ENCODE results near the gene GRIN2B.

The GRIN2B gene

GRCh38 chr12:13970803-13971202 is 10.6 kb downstream of the GRIN2B start:
- H3K9me3 Mint-ChIP-seq, result no peaks in the 10 kb centered on the region
- H3K27me3 Mint-ChIP-seq, result peaks cover 20% of the 10 kb centered on the region
- no peak overlapping the region for H3K4me3 Mint-ChIP-seq
- H3K27ac Mint-ChIP-seq, result no peak overlapping the region
- no peaks in the 10 kb centered on the region for H3K4me1 Mint-ChIP-seq
- DNase-seq, result no peak
- no peak for ATAC-seq

- H3K9me3 Mint-ChIP-seq, result no peaks in the 10 kb centered on the region
- DNase-seq, result no peak
- H3K4me3 Mint-ChIP-seq, result no peak overlapping the region
- H3K4me1 Mint-ChIP-seq, result no peaks in the 10 kb centered on the region
- H3K27me3 Mint-ChIP-seq, result peaks cover 4% of the 10 kb centered on the region
- no peak overlapping the region for H3K27ac Mint-ChIP-seq
- ATAC-seq, result no peak
These were observed 13.1 kb downstream of the GRIN2B start for GRCh38 chr12:13968281-13968680.

DNA sequence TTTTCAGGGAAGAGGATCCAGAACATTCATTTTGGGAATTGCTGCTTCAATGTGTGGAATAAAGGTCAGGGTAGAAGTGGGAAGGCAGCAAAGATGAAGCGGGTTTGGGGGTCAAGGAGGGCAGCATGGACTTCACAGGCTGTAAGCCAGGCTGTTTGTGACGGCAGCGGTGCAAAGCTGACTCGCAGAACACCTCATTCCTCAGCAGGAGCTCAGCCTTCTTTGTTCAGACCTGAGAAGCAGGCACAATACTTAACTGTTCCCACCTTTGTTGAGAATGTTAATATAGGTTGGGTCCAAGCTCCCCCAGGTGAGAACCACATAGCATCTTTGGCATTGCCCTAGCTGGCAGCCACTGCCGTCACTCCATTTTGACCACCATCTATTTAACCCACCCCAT is 16.7 kb downstream of the GRIN2B start:
- H3K27me3 Mint-ChIP-seq, result peaks cover 9% of the 10 kb centered on the region
- ATAC-seq, result no peak

DNA sequence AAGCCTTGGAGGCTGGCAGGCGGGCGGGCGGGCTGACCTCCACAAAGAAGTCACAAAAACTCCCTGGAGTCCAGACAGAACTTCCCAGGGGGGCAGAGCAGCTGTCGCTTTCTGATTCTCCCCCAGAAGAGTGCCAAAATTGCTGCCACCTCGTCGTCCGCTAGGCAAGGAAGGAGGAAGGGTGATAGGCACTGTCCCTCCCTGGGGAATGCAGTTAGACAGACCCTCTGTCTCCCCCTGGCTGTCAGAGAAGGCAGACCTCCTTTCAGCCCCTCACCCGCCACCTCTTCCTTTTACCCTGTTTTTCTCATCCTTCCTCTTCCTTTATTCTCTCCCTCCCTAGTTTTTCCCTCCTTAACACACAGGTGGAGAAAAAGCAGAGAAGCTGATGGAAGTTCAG is 18.7 kb downstream of the GRIN2B start:
- H3K27me3 Mint-ChIP-seq, result peaks cover 19% of the 10 kb centered on the region

More for the DNA sequence above, 16.7 kb downstream of the GRIN2B start:
- Mint-ChIP-seq H3K4me1 (no peaks in the 10 kb centered on the region), H3K4me3 (no peak overlapping the region), H3K27ac (no peak overlapping the region), H3K9me3 (no peaks in the 10 kb centered on the region)
- no peak for DNase-seq

GRCh38 chr12:13961971-13962370 is 19.4 kb downstream of the GRIN2B start:
- no peaks in the 10 kb centered on the region for H3K4me1 Mint-ChIP-seq
- H3K27ac Mint-ChIP-seq, result no peak overlapping the region
- peaks cover 19% of the 10 kb centered on the region for H3K27me3 Mint-ChIP-seq
- no peak overlapping the region for H3K4me3 Mint-ChIP-seq
- H3K9me3 Mint-ChIP-seq, result peaks cover 0 to 5% of the 10 kb centered on the region in 2 donors
- DNase-seq (no peak), ATAC-seq (no peak)

More for the DNA sequence above, 18.7 kb downstream of the GRIN2B start:
- no peak for DNase-seq
- H3K27ac Mint-ChIP-seq, result no peak overlapping the region
- ATAC-seq, result no peak
- peaks cover 0 to 5% of the 10 kb centered on the region in 2 donors for H3K9me3 Mint-ChIP-seq
- H3K4me1 Mint-ChIP-seq, result no peaks in the 10 kb centered on the region
- no peak overlapping the region for H3K4me3 Mint-ChIP-seq

- no peak overlapping the region for H3K27ac Mint-ChIP-seq
- no peak for DNase-seq
- H3K27me3 Mint-ChIP-seq, result peaks cover 19% of the 10 kb centered on the region
- no peak overlapping the region for H3K4me3 Mint-ChIP-seq
- H3K4me1 Mint-ChIP-seq, result no peaks in the 10 kb centered on the region
- ATAC-seq, result no peak
- peaks cover 0 to 5% of the 10 kb centered on the region in 2 donors for H3K9me3 Mint-ChIP-seq
These were observed 22.2 kb downstream of the GRIN2B start for GRCh38 chr12:13959131-13959723.

DNA sequence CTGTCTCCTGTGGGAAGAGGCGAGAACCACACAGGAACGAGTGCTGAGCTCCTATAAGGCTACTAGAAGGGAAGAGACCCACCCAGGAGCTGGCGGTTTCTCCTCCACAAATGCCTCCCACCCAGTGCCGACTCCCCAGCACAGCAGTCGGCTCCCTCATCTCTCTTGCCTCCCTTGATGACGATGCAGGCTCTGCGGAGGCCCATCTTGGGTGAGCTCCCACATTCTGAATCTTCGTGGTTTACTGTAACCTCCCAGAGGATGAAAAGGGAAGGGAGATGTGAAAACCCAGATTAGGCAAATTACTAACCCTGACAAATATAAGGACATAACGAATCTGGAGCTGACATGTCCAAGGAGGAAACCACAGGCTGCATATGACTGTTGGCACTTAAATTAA is 23.8 kb downstream of the GRIN2B start:
- H3K27me3 Mint-ChIP-seq, result peaks cover 10% of the 10 kb centered on the region
- DNase-seq (no peak), ATAC-seq (no peak)
- H3K4me3 Mint-ChIP-seq, result no peak overlapping the region
- no peaks in the 10 kb centered on the region for H3K4me1 Mint-ChIP-seq
- no peak overlapping the region for H3K27ac Mint-ChIP-seq
- peaks cover 0 to 5% of the 10 kb centered on the region in 2 donors for H3K9me3 Mint-ChIP-seq

DNA sequence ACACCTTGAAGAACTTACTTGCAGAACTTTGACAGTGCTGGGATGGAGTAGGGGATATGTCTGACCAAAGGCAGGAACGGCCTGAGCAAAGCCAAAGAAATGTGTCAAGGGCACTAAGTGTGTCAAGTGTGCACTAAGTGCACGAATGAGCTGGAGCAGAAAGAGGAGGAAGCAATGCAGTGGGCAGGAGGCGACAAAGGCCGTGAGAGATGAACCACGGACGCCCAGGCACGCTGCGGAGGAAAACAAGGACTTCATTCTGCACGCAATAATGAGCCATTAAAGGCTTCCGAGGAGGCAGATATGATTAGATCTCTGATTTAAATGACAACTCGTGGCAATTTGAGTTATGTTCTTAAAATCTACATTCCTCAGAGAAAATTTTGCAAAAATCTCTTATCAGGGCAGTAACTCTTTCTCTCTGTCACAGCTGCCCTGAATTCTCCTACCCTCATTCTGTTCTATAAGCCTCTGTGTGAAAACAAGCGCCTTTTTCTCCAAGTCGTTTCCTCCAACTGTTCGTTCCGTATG is 25.3 kb downstream of the GRIN2B start:
- ATAC-seq (no peak), DNase-seq (no peak)
- Mint-ChIP-seq H3K9me3 (peaks cover 0 to 5% of the 10 kb centered on the region in 2 donors), H3K4me3 (no peak overlapping the region), H3K4me1 (no peaks in the 10 kb centered on the region), H3K27me3 (peaks cover 10% of the 10 kb centered on the region), H3K27ac (no peak overlapping the region)

DNA sequence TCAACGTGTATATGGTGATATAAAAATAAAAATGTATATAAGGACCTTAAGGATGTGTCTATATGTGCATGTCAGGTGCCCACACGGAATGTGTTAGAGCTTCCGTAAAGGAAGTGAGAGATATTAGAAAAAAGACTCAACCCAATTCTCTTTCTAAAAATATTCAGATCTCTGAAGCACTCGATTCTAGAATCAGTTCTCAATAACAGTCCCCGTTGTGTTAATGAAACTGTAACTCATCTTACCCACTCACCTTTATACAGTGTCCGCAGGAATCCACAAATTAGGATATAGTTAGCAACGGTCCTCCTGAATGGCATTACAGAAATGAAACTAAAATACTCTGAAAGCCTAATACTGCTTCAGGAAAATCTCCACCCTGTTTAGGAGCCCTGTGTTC is 29.3 kb downstream of the GRIN2B start:
- ATAC-seq, result no peak
- no peak for DNase-seq
- H3K27ac Mint-ChIP-seq, result no peak overlapping the region
- no peaks in the 10 kb centered on the region for H3K4me1 Mint-ChIP-seq
- no peaks in the 10 kb centered on the region for H3K9me3 Mint-ChIP-seq
- H3K4me3 Mint-ChIP-seq, result no peak overlapping the region
- H3K27me3 Mint-ChIP-seq, result peaks cover 7% of the 10 kb centered on the region

DNA sequence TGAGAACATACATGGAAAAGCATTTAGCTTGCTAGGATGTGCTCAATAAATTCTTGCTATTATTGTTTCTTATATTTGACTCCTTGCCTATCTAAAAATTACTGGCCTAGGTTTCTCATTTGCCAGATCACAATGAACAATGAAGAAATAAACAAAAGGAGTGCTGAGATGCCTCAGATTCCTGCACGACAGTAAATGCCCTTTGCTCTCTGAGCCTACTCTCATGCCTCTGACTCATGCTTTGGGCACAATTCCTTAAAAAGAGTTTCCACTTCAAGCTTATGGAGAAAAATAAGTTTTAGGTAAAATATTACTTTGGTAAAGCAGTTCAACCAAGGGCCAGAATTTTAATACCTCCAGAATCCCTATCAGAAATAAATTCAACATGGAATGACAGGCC is 30.9 kb downstream of the GRIN2B start:
- H3K9me3 Mint-ChIP-seq, result no peaks in the 10 kb centered on the region
- H3K27me3 Mint-ChIP-seq, result peaks cover 7% of the 10 kb centered on the region
- H3K4me1 Mint-ChIP-seq, result no peaks in the 10 kb centered on the region
- ATAC-seq, result no peak
- no peak overlapping the region for H3K4me3 Mint-ChIP-seq
- no peak overlapping the region for H3K27ac Mint-ChIP-seq
- no peak for DNase-seq

GRCh38 chr12:13948621-13949020 is 32.8 kb downstream of the GRIN2B start:
- DNase-seq (no peak), ATAC-seq (no peak)
- Mint-ChIP-seq H3K9me3 (no peaks in the 10 kb centered on the region), H3K4me1 (no peaks in the 10 kb centered on the region), H3K27me3 (peaks cover 18% of the 10 kb centered on the region), H3K4me3 (no peak overlapping the region), H3K27ac (no peak overlapping the region)

GRCh38 chr12:13947276-13947946 is 34.0 kb downstream of the GRIN2B start:
- H3K4me3 Mint-ChIP-seq, result no peak overlapping the region
- H3K4me1 Mint-ChIP-seq, result no peaks in the 10 kb centered on the region
- no peaks in the 10 kb centered on the region for H3K9me3 Mint-ChIP-seq
- H3K27ac Mint-ChIP-seq, result no peak overlapping the region
- peaks cover 25% of the 10 kb centered on the region for H3K27me3 Mint-ChIP-seq
- ATAC-seq (no peak), DNase-seq (no peak)

DNA sequence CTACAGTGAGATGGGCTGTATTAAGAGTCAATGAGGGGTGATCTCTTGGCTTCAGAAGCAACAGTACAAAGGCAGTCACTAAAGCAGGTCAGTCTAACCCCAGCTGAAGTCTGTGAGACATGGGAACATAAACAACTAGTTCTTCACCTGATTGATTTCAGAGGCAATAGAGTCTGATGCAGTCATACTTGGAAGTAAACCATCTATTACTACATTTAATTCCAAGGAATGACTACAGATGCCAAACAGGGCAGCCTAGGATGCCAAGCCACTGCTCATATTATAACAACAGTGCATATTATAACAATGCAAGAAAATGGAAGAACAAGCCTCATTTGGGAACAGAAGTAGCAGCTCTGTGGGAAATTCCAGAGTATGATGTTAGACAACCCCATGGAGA is 35.8 kb downstream of the GRIN2B start:
- no peak overlapping the region for H3K27ac Mint-ChIP-seq
- ATAC-seq (no peak), DNase-seq (no peak)
- H3K4me1 Mint-ChIP-seq, result no peaks in the 10 kb centered on the region
- no peaks in the 10 kb centered on the region for H3K9me3 Mint-ChIP-seq
- H3K4me3 Mint-ChIP-seq, result no peak overlapping the region
- H3K27me3 Mint-ChIP-seq, result peaks cover 38% of the 10 kb centered on the region

- ATAC-seq, result no peak
- Mint-ChIP-seq H3K4me3 (no peak overlapping the region), H3K27me3 (peaks cover 42% of the 10 kb centered on the region), H3K4me1 (no peaks in the 10 kb centered on the region), H3K27ac (no peak overlapping the region), H3K9me3 (no peaks in the 10 kb centered on the region)
- no peak for DNase-seq
These were observed 36.2 kb downstream of the GRIN2B start for GRCh38 chr12:13945236-13945635.

GRCh38 chr12:13942826-13943225 is 38.6 kb downstream of the GRIN2B start:
- H3K4me1 Mint-ChIP-seq, result no peaks in the 10 kb centered on the region
- H3K4me3 Mint-ChIP-seq, result no peak overlapping the region
- no peak for ATAC-seq
- DNase-seq, result no peak
- peaks cover 37% of the 10 kb centered on the region for H3K27me3 Mint-ChIP-seq
- peaks cover under 1 to 2% of the 10 kb centered on the region in 2 donors for H3K9me3 Mint-ChIP-seq
- no peak overlapping the region for H3K27ac Mint-ChIP-seq

Measured in stimulated activated naive CD8-positive, alpha-beta T cell treated with anti-CD3 and anti-CD28 coated beads, Interleukin-15, amount 100 ng/mL, for 72 hours (primary cell).